Fibroblast of lung (primary cell): Measurements from ENCODE around the gene PLB1.

ENCODE experiments used
- EZH2 ChIP-seq: IDR thresholded peaks from 2 replicates; pipeline ENCODE4 v1.5.1; 2012; ENCODE audit warnings: low read length, control low read depth, mild to moderate bottlenecking; ENCODE audit errors: missing control alignments
- TF ChIP-seq, protein P1 (sequence below), 2 donors: IDR thresholded peaks in 1 of 2; conservative IDR thresholded peaks in 1 of 2; 1 replicate in 1 of 2; 2 replicates in 1 of 2; pipeline ENCODE4 v1.5.1; 2011 to 2012; ENCODE audit warnings: low read length in 2 of 2, control low read depth in 1 of 2, inconsistent platforms in 1 of 2, low read depth in 1 of 2, mild to moderate bottlenecking in 1 of 2

DNA sequence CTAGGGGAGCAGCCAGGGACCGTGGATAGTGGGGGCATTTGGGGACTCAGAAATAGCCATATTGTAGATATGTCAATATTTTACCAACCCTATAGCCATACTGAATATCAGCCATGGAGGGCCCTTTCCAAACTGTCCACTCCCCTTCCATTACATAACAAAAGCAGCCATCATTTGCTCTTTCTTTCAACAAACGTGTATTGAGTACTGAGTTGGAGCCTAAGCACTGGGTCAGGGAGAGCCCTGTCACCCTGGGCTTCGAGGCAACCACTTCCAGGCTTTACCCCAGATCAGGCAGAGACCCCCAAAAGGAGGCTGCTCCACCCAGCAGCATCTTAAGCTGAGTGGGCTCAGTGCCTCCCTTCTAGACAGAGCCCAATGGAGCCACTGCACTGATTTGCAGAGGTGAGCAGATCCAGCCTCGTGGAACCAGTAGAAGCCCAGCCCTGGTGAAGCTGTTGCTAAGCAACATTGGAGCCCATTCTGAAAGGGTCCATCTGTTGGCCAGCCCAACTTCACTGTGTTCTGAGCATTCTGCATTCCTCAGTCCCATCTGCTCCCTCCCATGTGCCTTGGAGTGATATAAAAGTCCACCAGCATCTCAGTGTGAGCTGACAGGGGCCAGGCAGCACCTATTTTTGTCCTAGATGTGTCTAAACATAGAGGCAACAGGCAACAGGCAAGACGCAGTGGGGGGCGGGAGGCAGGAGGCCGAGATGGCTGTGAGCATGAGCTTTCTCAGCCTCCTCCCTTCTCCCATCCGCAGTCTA, 112.1 kb downstream of the PLB1 start:
- TF ChIP-seq, protein P1, sequence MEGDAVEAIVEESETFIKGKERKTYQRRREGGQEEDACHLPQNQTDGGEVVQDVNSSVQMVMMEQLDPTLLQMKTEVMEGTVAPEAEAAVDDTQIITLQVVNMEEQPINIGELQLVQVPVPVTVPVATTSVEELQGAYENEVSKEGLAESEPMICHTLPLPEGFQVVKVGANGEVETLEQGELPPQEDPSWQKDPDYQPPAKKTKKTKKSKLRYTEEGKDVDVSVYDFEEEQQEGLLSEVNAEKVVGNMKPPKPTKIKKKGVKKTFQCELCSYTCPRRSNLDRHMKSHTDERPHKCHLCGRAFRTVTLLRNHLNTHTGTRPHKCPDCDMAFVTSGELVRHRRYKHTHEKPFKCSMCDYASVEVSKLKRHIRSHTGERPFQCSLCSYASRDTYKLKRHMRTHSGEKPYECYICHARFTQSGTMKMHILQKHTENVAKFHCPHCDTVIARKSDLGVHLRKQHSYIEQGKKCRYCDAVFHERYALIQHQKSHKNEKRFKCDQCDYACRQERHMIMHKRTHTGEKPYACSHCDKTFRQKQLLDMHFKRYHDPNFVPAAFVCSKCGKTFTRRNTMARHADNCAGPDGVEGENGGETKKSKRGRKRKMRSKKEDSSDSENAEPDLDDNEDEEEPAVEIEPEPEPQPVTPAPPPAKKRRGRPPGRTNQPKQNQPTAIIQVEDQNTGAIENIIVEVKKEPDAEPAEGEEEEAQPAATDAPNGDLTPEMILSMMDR (conservative IDR thresholded peaks at IDR 0.05 in 1 of 2, IDR thresholded peaks at IDR 0.05 in 1 of 2; ENCODE audit: low read depth in 1 of 2, low read length in 2 of 2): no peak
- TF ChIP-seq EZH2: no peak
